Stimulated activated CD8-positive, alpha-beta memory T cell treated with anti-CD3 and anti-CD28 coated beads, Interleukin-15, amount 100 ng/mL, for 1 hour (primary cell): ENCODE measurements around the gene ZNF469.
"Not testable (repeated sequence)": the region's sequence is repeated elsewhere in the genome, so short reads cannot be mapped to it uniquely, and the experiment has no call there.

Experiments
- DNase-seq: peaks from one replicate; pipeline ENCODE4 v3.0.0-alpha.2; 2020; ENCODE audit warnings: low read depth

The ZNF469 gene

DNA sequence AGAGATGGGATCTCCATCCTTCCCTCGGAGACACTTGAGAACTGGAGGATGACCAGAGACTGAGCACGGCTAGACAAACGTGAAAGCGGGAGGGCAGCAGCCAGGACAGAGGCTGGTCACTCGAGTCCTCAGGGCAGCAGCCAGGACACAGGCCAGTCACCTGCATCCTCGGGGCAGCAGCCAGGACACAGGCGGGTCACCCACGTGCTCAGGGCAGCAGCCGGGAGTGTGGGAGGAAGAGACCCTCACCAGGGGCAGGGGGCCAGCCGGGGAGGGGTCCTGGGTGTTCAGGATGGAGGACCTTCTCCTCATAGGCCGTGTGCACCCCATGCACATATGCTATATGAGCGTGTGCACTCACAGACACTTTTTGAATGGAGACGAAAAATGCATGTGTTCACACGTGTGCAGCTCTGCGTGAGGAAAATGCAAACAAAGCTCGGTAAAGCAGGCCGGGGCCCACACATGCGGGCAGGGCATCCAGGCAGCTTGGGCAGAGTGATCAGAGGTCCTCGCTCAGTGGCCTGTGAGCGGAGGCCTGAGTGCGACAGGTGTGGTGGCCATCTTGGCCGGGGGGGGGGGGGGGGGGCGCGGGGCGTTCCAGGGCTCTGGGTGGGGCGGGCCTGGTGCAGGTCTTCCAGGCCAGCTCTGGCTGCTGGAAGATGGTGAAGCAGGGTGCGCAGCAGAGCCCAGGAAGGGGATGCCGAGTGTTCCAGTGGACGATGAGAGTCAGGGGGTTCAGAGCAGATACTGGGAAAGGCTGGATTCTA, 26.7 kb downstream of the ZNF469 start:
- DNase-seq = no peak

DNA sequence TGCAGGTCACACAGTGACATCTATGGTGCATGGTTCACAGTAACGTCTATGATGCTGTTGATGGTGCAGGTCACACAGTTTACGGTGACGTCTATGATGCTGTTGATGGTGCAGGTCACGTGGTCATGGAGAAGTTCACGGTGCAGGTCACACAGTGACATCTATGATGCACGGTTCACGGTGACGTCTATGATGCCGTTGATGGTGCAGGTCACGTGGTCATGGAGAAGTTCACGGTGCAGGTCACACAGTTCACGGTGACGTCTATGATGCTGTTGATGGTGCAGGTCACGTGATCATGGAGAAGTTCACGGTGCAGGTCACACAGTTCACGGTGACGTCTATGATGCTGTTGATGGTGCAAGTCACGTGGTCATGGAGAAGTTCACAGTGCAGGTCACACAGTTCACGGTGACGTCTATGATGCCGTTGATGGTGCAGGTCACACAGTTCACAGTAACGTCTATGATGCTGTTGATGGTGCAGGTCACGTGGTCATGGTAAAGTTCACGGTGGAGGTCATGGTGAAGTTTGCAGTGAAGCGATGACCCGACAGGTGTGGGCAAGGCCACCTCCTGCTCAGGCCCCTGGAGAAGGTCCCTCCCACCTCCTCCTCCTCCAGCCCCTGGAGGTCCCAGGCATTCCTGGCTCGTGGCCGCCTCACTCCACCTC, 27.7 kb downstream of the ZNF469 start:
- not testable (repeated sequence) for DNase-seq

DNA sequence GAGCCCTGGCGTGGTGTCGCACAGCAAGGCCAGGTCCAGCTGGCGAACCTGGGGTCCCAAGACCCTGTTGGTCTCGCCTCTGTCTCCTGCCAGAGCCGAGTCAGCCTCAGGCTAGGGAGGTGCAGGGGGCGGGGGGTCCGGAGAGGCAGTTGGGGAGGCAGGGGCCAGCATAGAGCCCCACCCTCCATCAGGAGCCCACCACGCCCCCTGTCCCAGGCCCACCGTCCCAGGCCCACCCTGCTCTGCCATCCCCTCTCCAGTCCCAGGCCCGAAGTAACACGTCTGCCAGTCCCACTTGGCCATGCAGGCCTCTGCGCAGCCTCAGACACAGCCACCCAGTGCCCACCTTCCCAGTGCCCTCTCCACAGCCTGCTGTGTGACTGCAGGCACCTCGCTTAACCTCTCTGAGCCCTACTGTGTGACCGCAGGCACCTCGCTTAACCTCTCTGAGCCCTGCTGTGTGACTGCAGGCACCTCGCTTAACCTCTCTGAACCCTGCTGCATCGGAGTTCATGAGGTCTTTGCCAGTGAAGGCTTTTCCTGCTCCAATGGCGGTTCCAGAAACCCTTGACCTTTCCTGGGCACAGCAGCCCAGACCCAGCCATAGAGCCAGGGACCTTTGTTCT, 29.3 kb downstream of the ZNF469 start:
- no peak for DNase-seq

DNA sequence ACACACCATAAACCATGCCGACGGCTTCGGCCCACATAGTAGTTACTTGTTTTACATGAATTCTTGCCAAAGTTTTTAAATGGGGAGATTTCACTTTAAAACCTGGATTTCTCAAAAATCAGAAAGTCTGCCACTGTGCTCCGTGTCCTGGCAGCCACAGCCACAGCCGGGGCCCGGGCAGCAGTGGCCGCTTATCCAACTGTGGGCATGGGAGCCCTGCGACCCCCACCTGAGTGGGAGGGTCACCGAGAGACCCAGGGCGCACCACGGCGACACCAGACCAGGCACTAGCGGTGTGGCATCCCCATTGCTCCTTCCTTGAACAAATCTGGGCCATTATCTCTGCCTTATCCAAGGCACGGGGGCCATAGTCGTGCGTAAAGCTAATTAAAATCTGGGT, 30.0 kb downstream of the ZNF469 start:
- DNase-seq = no peak

DNA sequence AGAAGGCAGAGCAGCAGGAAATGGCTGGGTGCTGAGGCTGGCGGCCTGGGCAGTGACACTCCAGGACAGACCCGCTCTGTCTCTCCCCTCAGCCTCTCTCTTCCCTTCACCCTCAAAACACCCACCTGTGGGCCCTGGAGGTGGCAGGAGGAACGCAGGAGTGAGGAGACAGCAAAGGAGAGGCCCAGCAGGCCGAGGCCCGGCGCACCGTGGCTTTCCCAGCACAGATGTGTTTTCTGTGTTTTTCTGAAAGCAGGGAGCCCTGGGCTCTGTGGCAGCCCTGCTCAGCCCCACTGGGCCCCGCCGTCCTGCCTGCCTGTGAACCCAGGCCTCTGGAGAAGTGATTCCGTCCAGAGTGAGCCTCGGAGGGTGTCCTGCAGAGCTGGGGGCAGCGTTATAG, 30.5 kb downstream of the ZNF469 start:
- no peak for DNase-seq

DNA sequence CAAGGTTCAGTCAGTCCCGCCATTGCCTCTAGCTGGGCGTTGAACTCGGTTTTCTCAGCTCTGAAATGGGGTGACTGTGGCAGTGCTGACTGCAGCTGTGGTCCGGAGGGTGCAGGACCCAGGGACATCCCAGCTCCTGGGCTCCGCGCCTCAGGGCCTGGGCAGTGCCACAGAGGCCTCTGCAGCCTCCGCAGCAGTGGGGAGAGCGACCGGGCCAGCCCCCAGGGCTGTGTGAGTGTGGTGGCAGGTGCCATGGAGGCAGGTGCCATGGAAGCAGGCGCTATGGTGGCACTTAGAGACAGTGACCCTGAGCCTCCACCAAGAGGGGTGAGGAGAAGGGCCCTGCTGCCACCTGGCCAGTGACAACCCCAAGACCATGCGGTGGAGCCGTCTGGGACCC, 30.9 kb downstream of the ZNF469 start:
- no peak for DNase-seq

DNA sequence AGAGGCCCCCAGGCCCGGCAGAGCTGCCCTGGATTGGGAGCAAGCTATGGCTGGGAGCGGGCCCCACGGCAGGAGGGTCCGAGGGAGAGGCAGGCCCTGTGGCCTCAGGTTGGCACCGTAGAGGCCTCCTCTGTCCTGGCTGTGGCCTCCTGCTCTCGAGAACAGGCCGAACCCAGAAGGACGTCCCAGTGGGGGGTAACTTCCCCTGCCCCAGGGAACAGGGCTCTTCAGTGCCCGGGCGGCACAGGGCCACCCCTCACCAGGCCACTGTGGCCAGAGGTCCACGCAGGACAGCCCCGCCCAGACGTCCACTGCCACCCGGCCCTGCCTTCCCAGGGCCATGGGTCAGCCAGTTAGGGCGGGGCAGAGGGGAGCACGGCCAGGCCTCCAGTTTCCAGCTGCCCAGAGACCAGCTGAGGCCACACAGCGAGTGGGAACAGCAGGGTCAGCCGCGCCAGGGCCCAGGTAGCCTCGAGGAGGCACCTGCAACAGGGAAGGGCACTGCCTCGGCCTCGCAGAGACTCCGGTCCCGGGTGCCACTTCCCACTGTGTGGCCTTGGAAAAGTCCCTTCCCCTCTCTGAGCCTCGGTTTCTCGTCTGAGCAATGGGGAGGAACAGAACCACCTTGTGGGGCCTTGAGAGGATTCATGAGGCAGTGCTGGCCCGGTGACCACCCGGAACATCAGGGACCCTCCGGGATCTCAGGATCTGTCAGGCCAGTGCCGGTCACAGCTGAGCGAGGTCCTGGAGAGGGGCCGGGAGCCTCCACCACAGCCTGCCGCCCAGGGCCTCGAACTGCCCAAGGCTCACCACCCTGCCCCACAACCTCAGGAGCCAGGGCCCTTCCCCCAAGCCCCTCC, 32.0 kb downstream of the ZNF469 start:
- no peak for DNase-seq

DNA sequence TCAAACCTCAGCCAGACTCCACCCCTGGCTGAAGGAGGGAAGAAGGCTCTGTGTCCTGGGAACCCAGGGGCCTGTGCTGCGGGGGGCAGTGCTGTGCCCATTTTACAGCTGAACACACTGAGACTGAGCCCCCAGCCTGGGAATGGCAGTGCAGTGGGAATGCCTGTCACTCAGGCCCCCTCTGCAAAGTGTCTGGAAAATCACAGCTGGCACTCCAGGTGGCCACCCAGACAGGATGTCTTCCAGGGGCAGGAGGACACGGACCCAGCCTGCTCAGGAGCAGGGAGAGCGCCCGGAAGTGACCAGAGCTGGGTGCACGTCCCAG, 32.6 kb downstream of the ZNF469 start:
- no peak for DNase-seq

DNA sequence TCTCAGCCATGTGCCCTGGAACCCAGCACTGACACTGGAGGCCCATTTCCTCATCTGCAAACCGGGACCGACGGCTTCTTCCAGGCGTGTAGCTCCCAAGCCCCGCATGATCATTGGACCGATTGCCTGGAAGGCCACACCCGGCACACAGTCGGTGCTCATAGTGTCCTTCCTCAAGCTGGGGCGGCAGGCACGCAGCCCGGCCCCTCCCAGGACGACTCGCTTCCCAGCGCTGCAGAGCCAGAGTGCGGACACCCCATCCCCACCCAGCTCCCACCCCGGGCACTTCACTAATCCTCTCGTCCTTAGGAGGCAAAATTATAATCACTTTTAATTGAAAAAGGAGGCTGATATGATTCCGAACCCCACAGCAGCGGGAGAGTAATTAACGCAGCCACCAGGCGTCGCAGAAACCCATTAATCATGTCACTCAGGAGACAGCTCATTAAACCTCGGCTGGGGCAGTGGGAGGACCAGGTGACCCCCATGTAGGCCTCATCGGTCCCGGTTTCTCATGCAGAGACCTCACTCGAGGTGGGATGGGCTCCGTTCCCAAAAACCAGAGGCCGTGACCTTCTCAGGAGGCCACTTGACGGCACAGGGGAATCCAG, 33.1 kb downstream of the ZNF469 start:
- no peak for DNase-seq

DNA sequence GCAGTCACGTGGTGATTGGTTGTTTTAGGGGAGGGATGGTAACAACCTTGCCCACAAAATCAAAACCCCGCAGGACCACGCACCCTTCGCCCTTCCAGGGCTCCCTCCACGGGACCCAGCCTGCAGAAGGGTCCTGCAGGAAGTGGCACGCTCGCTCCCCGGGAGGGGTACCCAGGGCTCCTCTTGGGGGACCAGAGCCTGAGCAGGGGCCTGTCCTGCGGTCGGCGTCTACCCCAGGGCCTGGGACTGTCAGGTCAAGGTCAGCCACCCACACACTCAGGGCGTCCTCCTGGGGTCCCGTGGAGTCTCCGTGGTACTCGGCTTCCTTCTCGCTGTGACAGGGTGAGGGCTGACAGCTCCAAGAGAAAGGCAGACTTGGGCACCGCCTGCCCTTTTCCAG, 33.9 kb downstream of the ZNF469 start:
- DNase-seq = no peak

DNA sequence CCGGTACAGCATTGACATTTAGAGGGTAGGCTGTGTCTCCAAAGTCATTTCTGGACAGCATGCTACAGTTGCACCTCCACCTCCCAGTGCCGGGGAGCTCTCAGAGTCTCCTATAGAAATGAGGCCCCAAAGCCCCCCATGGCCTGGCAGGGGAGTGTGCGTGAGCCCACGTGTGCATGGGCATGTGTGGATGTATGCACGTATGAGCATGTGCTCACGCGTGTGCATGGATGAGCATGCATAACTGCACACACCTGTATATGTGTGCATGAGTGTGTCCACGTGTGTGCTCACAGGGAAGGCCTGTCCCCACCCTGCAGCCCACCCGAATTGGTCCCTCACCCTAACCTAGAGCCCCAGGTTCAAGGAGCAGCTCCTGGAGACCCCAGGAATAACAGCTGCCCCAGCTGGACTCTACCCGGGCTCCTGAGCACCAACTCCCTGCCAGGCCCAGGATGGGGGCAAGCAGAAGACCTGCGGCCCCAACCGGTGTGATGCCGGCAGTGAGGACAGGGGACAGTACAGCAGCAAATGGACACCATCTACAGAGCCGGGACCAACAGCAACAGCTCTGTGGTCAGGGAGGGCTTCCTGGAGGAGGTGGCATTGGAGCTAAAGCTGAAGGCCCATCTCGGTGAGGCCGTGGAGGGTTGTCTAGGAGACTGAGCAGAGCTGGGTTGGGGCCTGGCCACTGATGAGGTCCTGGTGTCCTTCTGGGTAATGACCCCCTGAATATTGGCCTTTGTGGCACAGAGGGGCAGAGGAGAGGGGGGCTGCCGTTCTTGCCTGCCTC, 35.1 kb downstream of the ZNF469 start:
- no peak for DNase-seq

DNA sequence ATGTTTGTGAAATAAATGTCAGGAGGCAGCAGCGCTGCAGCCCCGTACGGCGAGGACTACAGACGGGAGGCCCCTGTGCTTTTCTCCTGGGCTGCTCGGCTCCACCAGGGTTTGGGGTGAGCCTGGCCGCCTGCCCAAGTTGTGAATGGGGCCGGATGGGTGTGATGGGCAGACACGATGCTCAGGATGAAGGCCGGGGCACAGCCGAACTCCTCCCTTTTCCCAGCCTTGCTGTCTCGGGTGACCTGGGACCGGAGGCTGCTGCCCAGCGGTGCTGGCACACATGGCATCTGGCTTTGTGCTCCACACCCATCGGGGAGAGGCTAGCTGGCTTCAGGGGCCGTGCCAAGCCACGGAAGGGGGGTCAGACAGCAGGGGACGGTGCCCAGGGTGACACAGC, 36.1 kb downstream of the ZNF469 start:
- DNase-seq = no peak

DNA sequence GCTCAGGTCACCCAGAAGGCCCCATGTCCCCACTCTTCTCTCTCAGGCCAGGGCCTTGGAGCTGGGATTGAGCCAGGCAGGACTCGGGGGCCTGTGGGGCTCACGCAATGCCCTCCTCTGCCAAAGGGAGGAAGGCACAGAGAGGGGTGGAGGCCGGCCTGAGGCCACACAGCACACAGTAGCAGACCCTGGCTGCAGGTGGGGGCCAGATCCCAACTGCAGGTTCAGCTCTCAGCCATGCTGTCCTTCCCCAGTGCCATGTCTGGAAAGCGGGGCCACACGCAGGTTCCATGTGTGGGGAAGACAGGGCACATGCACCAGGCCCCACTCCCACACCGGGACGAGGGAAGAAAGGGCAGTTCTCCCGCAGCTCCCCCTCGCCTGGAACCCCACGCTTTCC, 37.0 kb downstream of the ZNF469 start:
- DNase-seq = no peak

DNA sequence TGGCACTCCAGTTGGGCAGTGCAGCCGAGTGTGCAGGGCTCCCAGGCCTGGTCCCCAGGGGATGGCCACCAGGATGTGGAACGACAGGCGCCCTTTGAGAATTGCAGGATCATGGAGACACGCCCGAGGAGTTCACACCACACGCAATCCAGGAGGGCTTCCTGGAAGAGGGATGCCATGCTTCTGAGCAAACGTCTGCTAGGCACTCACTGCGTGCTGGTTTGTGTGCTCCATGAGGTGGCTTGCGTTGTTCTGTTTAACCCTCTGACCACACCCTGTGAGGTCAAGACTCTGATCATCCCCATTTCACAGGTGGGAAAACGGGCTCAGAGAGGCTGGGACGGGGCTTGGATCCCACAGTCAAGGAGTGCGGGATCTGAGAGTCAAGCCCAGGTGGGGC, 37.7 kb downstream of the ZNF469 start:
- DNase-seq = no peak

DNA sequence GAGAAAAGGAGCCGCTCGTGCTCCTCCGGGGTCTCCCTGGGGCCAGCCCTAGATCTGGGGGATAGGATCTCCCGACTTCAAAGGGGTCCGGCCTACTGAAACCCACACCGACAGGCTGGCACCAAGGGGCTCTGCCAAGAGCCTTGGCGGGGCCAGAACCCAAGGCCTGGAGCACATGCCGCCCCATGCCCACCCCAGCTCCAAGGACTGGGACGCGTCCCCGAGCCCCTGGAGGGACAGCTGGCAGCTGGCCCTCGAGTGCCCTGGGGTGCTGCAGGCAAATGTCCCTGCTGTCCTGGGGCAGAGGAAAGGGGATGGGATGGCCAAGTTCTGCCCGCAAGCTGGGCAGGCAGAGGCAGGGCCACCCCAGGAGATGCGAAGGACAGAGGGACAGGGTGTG, 38.5 kb downstream of the ZNF469 start:
- no peak for DNase-seq

DNA sequence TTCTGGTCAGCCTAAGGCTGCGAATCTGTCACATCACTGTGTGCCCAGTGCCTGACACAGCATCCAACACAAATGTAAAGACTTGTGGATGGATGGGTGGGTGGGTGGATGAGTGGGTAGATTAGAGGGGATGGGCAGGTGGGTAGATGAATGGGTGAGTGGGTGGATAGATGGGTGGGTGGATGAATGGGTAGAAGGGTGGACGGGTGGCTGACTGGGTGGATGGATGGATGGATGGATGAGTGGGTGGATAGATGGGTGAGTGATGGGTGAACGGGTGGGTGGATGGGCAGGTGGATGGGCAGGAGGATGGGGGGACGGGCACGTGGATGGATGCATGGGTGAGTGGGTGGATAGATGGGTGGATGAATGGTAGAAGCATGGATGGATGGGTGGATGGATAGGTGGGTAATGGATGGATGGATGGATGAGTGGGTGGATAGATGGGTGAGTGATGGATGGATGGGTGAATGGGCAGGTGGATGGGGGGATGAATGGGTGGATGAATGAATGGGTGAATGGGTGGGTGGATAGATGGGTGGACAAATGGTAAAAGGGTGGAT, 39.2 kb downstream of the ZNF469 start:
- no peak for DNase-seq

DNA sequence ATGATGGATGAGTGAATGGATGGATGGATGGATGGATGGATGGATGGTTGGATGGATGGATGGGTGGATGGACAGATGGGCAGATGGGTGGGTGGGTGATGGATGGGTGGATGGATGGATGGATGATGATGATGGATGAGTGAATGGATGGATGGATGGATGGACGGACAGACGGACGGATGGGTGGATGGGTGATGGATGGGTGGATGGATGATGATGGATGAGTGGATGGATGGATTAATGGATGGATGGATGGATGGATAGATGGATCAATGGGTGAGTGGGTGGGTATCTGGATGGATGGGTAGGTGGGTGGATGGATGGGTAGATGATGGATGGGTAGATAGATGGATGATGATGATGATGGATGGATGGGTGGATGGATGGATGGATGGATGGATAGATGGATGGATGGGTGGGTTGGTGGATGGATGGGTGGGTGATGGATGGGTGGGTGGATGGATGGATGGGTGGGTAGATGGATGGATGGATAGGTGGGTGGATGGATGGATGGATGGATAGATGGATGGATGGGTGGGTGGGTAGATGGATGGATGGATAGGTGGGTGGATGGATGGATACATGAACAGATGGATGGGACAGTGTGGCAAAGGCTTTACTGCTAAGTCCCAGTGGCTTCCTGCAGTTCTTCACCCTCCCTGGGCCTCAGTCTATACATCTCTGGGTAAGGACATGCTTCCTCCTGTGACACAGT, 40.1 kb downstream of the ZNF469 start:
- DNase-seq = no peak

DNA sequence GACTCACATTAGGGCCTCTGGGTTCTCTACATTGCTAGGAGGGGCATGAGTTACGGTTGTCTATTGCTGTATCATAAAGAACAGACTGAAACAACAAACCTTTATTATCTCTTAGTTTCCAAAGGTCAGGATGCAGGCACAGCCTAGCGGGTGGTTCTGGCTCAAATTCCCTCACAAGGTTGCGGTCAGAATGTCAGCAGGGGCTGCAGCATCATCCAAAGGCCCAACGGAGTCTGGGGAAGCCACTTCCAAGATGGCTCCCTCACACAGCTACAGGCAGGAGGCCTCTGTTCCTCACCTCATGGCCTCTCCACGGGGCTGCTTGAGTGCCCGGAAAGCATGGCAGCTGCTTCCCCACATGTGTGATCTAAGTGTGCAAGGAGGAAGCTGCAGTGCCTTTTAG, 40.7 kb downstream of the ZNF469 start:
- DNase-seq = no peak

DNA sequence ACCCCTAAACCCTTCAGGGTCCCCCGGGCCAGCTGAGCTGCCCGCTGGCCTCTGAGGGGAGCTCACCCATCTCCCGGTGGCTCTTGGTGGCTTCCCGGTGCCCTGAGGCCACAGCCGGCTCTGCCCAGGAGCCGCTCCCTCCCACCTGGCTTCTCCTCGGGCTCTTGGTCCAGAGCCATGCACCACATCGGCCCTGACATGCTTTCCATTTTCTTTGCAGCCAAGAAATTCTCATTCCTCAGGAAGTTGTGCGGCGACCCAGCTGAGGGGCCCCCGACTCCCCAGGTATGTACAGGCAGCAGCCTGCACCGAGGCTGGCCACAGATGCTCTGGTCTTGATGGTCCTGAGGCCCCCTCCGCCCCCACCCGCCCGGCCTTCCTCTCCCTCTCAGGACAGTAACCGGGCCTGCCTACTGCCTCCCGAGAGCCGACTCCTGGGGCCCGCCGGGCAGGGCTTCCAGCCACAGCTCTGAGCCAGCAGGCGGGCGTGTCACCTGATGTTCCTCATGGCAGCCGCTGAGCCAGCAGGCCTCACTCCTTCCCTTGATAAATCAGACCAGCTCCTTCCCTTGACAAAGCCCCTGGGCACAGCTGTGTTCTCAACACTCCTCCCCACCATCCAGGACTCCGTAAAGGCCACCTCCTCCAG, 42.0 kb downstream of the ZNF469 start:
- DNase-seq = no peak

DNA sequence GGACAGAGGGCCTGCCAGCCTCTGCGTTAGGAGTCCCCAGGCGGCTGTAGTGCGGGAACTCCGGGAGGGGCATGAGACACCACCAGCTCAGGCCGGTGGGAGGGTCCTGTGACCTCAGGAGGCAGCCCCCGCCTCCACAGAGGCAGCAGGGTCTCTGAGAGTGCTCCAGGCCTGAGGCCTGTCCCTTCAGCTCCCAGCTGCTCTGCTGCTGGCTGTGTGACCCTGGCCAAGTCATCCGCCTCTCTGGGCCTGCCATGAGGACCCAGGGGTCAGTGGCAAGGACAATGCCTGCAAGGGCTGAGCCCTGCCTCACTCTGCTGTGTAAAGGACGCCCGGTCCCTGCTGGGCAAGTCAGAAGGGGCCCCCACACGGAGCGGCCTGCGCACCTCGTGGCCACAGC, 43.3 kb downstream of the ZNF469 start:
- DNase-seq = no peak
